Spleen (tissue), 11 donors: Measurements from ENCODE around the gene NBPF15. TPM values are rescaled to one million over a fixed set of nuclear protein-coding genes. Genes with fewer than 3 reads are reported as not detected.
A peak's percentile ranks its signal among the peaks of the same experiment; 100 is the strongest.
"Not testable (repeated sequence)": the region's sequence is repeated elsewhere in the genome, so short reads cannot be mapped to it uniquely, and the experiment has no call there.

Experiments used
- DNase-seq: peaks from one replicate; pipeline ENCODE4 v3.0.0-alpha.2; 2020
- H3K27ac ChIP-seq, 8 donors: fragments of 200-600 bp; sonication (generic) in 7 of 8; 1 replicate in 4 of 8; 2 replicates in 4 of 8; pipeline versions ENCODE4 v1.5.0 to v1.8.0; 2016 to 2021; ENCODE audit warnings: inconsistent platforms in 4 of 8, mild to moderate bottlenecking in 4 of 8, moderate library complexity in 1 of 8
- H3K27me3 ChIP-seq, 7 donors: fragments of 200-600 bp; sonication (generic) in 6 of 7; replicated peaks in 1 of 7; 1 replicate in 4 of 7; 2 replicates in 3 of 7; pipeline versions ENCODE4 v1.5.0 to v1.8.0; 2016 to 2021; ENCODE audit warnings: inconsistent platforms in 3 of 7, mild to moderate bottlenecking in 1 of 7
- H3K36me3 ChIP-seq, 6 donors: fragments of 200-600 bp; sonication (generic) in 5 of 6; 1 replicate in 4 of 6; 2 replicates in 2 of 6; pipeline versions ENCODE4 v1.5.0 to v1.8.0; 2016 to 2021; ENCODE audit warnings: inconsistent platforms in 2 of 6
- H3K4me1 ChIP-seq, 6 donors: fragments of 200-600 bp; sonication (generic) in 5 of 6; 1 replicate in 3 of 6; 2 replicates in 3 of 6; pipeline versions ENCODE4 v1.5.0 to v1.8.0; 2016 to 2021; ENCODE audit warnings: inconsistent platforms in 3 of 6
- H3K4me3 ChIP-seq, 8 donors: fragments of 200-600 bp; sonication (generic) in 7 of 8; 1 replicate in 4 of 8; 2 replicates in 4 of 8; pipeline versions ENCODE4 v1.5.0 to v1.8.0; 2016 to 2021; ENCODE audit warnings: inconsistent platforms in 4 of 8, mild to moderate bottlenecking in 4 of 8, moderate library complexity in 2 of 8
- H3K9me3 ChIP-seq, 8 donors: fragments of 200-600 bp; sonication (generic) in 7 of 8; 1 replicate in 4 of 8; 2 replicates in 4 of 8; pipeline versions ENCODE4 v1.5.0 to v1.8.0; 2016 to 2021; ENCODE audit warnings: inconsistent platforms in 4 of 8
- POLR2A ChIP-seq, 3 donors: fragments of 450-650 bp; IDR thresholded peaks; one replicate each; pipeline ENCODE4 v1.5.1; 2017; ENCODE audit warnings: antibody characterized with exemption in 3 of 3, mild to moderate bottlenecking in 1 of 3
- POLR2AphosphoS5 ChIP-seq, 3 donors: sonication (generic); formaldehyde crosslinking; IDR thresholded peaks; one replicate each; pipeline ENCODE4 v1.5.1; 2017; ENCODE audit warnings: antibody characterized with exemption in 3 of 3
- WGBS, 5 donors: extraction: QIAGEN DNeasy Blood & Tissue Kit in 3 of 5; methylation state at CpG; one replicate each; pipeline versions ENCODE4 v1.1.5 to v1.1.7; 2013 to 2018; 5-methylcytosine and 5-hydroxymethylcytosine counted together
- intact Hi-C: fragments of 100-400 bp; cut with DNase I; formaldehyde crosslinking; loops from one replicate; pipeline ENCODE4 v1.15.0; 2023; ENCODE audit warnings: low total_unique reads
- polyA plus RNA-seq, 3 donors: library from polyadenylated mRNA; stranded (reverse); fragments of 200-250 nt; gene quantifications; one replicate each; pipeline ENCODE4 v1.2.1, GENCODE V29; 2013
- small RNA-seq, 4 donors: library from RNA; depleted of rRNA; stranded (forward); fragments of <200 nt; gene quantifications; one replicate each; pipeline ENCODE3, GENCODE V24; 2016
- total RNA-seq, 7 donors: library from RNA; depleted of rRNA in 3 of 7; stranded (reverse); fragments of >200 nt in 3 of 7; fragmentation: NEBNext Ultra II Directional in 4 of 7; extraction: Animal tissue kit (Norgen Biotek cat#: 25700) in 4 of 7; gene quantifications; one replicate each; pipeline versions ENCODE4 v1.1.0 to v1.2.1, GENCODE V29; 2016 to 2021
- donor health status: healthy with polysubstance abuse.
- donor health status: DM: no; HTN: no; CAD: no; lungs with moderate emphysema.
- donor health status: DM: no; HTN: no; CAD: no.
- donor health status: Bipolar disorder and iron deficiency.
- donor health status: healthy.
- donor health status: DM: no; HTN: no; CAD: no.
- donor health status: DM: yes; HTN: yes; CAD: no.

Gene NBPF15
- total and polyA plus RNA-seq, 10 donors = 13.3 to 74.3 (median 37.3) TPM

- DNase-seq = peak; percentile 92
- 0 to 2% (median 1%) methylated on average over 32 to 41 of the region's 41 CpGs for WGBS, 5 donors
- H3K9me3 ChIP-seq, intact Hi-C loops, H3K4me1 ChIP-seq, H3K27me3 ChIP-seq, H3K36me3 ChIP-seq: not testable (repeated sequence)
- TF ChIP-seq POLR2AphosphoS5 (IDR thresholded peaks at IDR 0.05) = peak; percentile 63 to 100 (median 83)
- TF ChIP-seq POLR2A (IDR thresholded peaks at IDR 0.05) = peak; percentile 77 to 99 (median 97)
- peak overlapping the region; percentile 25 to 70 (median 36) for H3K4me3 ChIP-seq
- peak overlapping the region; percentile 57 to 91 (median 85) for H3K27ac ChIP-seq
These were observed 48.7 kb downstream of the NBPF15 start for GRCh38 chr1:144412491-144413403.

- H3K9me3 ChIP-seq = not testable (repeated sequence)
- peak overlapping the region in 6 of 8 donors; percentile 81 to 91 (median 88) for H3K27ac ChIP-seq
These were observed 49.4 kb downstream of the NBPF15 start for GRCh38 chr1:144412068-144412471.

GRCh38 chr1:144402807-144403206, 58.7 kb downstream of the NBPF15 start:
- H3K27ac ChIP-seq, H3K9me3 ChIP-seq, H3K27me3 ChIP-seq, intact Hi-C loops, H3K4me3 ChIP-seq, DNase-seq, H3K36me3 ChIP-seq, H3K4me1 ChIP-seq: not testable (repeated sequence)
- WGBS, 5 donors = 59 to 79% (median 71%) methylated on average over 2 to 5 of the region's 5 CpGs

More at GRCh38 chr1:144412068-144412471, 49.4 kb downstream of the NBPF15 start:
- H3K36me3 ChIP-seq, intact Hi-C loops, H3K27me3 ChIP-seq, H3K4me1 ChIP-seq: not testable (repeated sequence)
- WGBS, 5 donors = 0 to 3% (median 1%) methylated on average over 12 to 22 of the region's 23 CpGs
- TF ChIP-seq POLR2AphosphoS5 (IDR thresholded peaks at IDR 0.05) = peak in 2 of 3 donors; percentile 77 to 81
- peak overlapping the region in 4 of 8 donors; percentile 38 to 70 (median 45) for H3K4me3 ChIP-seq
- peak; percentile 94 for DNase-seq

- H3K4me1 ChIP-seq, DNase-seq, H3K4me3 ChIP-seq, intact Hi-C loops, H3K36me3 ChIP-seq, H3K27ac ChIP-seq, H3K9me3 ChIP-seq, H3K27me3 ChIP-seq: not testable (repeated sequence)
- no CpG with 5 or more reads among the region's 3 CpGs for WGBS, 5 donors
These were observed 89.8 kb downstream of the NBPF15 start for GRCh38 chr1:144371651-144372050.

Small RNA genes lying within 50 kb of the gene (small RNA-seq; reads per million reads assigned to genes)
- 0 reads per million in 4 donors for gene AC246785.4
- gene RNVU1-15 = 1.2 to 5.1 (median 2.8) reads per million in 4 donors

Other genes starting within 250 kb of the NBPF15 start
- gene PPIAL4E, start 88.0 kb downstream of the NBPF15 start, total RNA-seq = under 1 TPM in 1 of 7 donors, not detected in 6; 0.54 TPM
- under 1 TPM in 1 of 3 donors, not detected in 2; 0.30 TPM for gene PPIAL4E, start 88.0 kb downstream of the NBPF15 start, polyA plus RNA-seq
- 1 to 10 TPM in 1 of 7 donors, not detected in 6; 1.5 TPM for gene PPIAL4F, start 131.2 kb upstream of the NBPF15 start, total RNA-seq
- not detected for gene PPIAL4F, start 131.2 kb upstream of the NBPF15 start, polyA plus RNA-seq